GM12878 (cell line): ENCODE results near the gene INHBA. TPM values are rescaled to one million over a fixed set of nuclear protein-coding genes. Genes with fewer than 3 reads are reported as not detected.

Experiments used
- LARP7 ChIP-seq: fragments of 450-650 bp; IDR thresholded peaks from 2 replicates; pipeline ENCODE4 v1.6.1; 2017; ENCODE audit warnings: mild to moderate bottlenecking
- POLR2AphosphoS2 ChIP-seq: IDR thresholded peaks from 2 replicates; pipeline ENCODE4 v1.6.1; 2011; ENCODE audit warnings: low read depth, mild to moderate bottlenecking, low read length, improper control_type of control experiment, moderate library complexity
- SREBF1 ChIP-seq: IDR thresholded peaks from 2 replicates; pipeline ENCODE4 v1.6.1; 2012; ENCODE audit warnings: mild to moderate bottlenecking, low read length
- TAF1 ChIP-seq: IDR thresholded peaks from 2 replicates; pipeline ENCODE4 v1.6.1; 2011; ENCODE audit warnings: mild to moderate bottlenecking, low read depth, low read length, borderline replicate concordance
- TCF12 ChIP-seq: IDR thresholded peaks from 2 replicates; pipeline ENCODE4 v1.6.1; 2011; ENCODE audit warnings: low read depth, mild to moderate bottlenecking, low read length
- WRNIP1 ChIP-seq: IDR thresholded peaks from 2 replicates; pipeline ENCODE4 v1.6.1; 2011; ENCODE audit warnings: low read depth, low read length, improper control_type of control experiment, borderline replicate concordance
- polyA plus RNA-seq, 11 experiments: library from polyadenylated mRNA; depleted of rRNA in 4 of 11; unstranded in 6 of 11; stranded (reverse) in 5 of 11; fragments of >200 nt; fragmentation: Nextera tagmentation in 4 of 11; fragmentation: Illumina TruSeq in 1 of 11; extraction: Ambion mirVana in 4 of 11; extraction: Trizol in 1 of 11; gene quantifications; 1 replicate in 1 of 11; 2 replicates in 10 of 11; pipeline versions ENCODE4 v1.2.1 to v1.2.3, GENCODE V29; 2011 to 2016; ENCODE audit warnings: inconsistent platforms in 2 of 11, missing spikeins in 2 of 11, low read depth in 1 of 11
- total RNA-seq, 4 experiments: library from RNA; depleted of rRNA in 3 of 4; stranded (reverse); fragments of >200 nt in 3 of 4; fragmentation: Illumina TruSeq in 1 of 4; extraction: Trizol in 1 of 4; gene quantifications; 2 replicates each; pipeline versions ENCODE4 v1.2.1 to v1.2.3, GENCODE V29; 2013 to 2021
- TF ChIP-seq, protein P1 (sequence below): fragments of 150-350 bp; IDR thresholded peaks from 2 replicates; pipeline ENCODE4 v1.6.1; 2016; ENCODE audit warnings: low read depth, low read length
- TF ChIP-seq, protein P2 (sequence below): fragments of 450-650 bp; formaldehyde crosslinking; IDR thresholded peaks from 2 replicates; pipeline ENCODE4 v1.4.0; 2020; ENCODE audit warnings: mild to moderate bottlenecking, moderate library complexity
- TF ChIP-seq, protein P3 (sequence below): fragments of 450-650 bp; IDR thresholded peaks from 2 replicates; pipeline ENCODE4 v1.6.1; 2018; ENCODE audit warnings: mild to moderate bottlenecking, low read depth, moderate library complexity; ENCODE audit not compliant: partially characterized antibody
- TF ChIP-seq, protein P4 (sequence below): IDR thresholded peaks from 2 replicates; pipeline ENCODE4 v1.6.1; 2012; ENCODE audit warnings: low read depth, low read length, improper control_type of control experiment

The INHBA gene
- total and polyA plus RNA-seq, 10 of the 15 experiments (the other 5 are each of a cell fraction or from before 2014, with no cell fraction given): 0.04 to 0.05 (median 0.05) TPM; not detected in 6

DNA sequence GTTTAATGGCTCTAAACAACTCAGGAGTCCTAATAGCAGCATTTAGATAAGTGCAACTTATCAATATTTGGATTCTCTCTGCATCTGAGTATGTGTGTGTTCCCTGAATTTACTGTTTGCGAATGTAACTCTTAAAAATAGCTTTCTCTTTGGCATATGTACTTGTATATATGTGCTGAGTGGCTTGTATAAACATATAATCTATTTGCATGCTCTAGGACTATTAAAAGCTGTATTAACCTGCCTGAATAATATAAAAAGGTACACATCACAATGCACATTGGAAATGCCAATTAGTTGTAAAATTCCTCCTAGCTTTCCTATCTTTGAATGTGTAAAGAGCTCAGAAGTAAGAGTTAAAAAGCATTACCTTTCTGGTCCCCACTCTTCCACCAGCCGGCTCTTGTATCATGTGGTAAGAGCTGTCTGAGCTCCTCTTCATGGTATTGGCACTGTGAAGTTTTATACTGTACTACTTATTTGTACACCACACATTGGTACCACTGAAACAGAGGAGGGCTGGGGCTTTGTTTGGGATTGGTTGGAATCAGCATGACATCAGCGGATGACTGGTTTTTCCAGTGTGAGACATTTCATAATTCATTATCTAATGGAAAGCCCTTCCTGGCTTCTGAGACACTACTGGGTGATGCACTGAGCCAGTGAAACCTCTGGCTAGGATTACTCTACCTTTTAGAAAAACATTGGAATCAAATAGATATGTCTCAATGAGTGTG lies at the start of gene INHBA (continued):
- TF ChIP-seq, protein P1, sequence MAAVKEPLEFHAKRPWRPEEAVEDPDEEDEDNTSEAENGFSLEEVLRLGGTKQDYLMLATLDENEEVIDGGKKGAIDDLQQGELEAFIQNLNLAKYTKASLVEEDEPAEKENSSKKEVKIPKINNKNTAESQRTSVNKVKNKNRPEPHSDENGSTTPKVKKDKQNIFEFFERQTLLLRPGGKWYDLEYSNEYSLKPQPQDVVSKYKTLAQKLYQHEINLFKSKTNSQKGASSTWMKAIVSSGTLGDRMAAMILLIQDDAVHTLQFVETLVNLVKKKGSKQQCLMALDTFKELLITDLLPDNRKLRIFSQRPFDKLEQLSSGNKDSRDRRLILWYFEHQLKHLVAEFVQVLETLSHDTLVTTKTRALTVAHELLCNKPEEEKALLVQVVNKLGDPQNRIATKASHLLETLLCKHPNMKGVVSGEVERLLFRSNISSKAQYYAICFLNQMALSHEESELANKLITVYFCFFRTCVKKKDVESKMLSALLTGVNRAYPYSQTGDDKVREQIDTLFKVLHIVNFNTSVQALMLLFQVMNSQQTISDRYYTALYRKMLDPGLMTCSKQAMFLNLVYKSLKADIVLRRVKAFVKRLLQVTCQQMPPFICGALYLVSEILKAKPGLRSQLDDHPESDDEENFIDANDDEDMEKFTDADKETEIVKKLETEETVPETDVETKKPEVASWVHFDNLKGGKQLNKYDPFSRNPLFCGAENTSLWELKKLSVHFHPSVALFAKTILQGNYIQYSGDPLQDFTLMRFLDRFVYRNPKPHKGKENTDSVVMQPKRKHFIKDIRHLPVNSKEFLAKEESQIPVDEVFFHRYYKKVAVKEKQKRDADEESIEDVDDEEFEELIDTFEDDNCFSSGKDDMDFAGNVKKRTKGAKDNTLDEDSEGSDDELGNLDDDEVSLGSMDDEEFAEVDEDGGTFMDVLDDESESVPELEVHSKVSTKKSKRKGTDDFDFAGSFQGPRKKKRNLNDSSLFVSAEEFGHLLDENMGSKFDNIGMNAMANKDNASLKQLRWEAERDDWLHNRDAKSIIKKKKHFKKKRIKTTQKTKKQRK: no peak
- TF ChIP-seq WRNIP1: no peak
- no peak for TF ChIP-seq TCF12
- TF ChIP-seq POLR2AphosphoS2: no peak
- TF ChIP-seq, protein P2, sequence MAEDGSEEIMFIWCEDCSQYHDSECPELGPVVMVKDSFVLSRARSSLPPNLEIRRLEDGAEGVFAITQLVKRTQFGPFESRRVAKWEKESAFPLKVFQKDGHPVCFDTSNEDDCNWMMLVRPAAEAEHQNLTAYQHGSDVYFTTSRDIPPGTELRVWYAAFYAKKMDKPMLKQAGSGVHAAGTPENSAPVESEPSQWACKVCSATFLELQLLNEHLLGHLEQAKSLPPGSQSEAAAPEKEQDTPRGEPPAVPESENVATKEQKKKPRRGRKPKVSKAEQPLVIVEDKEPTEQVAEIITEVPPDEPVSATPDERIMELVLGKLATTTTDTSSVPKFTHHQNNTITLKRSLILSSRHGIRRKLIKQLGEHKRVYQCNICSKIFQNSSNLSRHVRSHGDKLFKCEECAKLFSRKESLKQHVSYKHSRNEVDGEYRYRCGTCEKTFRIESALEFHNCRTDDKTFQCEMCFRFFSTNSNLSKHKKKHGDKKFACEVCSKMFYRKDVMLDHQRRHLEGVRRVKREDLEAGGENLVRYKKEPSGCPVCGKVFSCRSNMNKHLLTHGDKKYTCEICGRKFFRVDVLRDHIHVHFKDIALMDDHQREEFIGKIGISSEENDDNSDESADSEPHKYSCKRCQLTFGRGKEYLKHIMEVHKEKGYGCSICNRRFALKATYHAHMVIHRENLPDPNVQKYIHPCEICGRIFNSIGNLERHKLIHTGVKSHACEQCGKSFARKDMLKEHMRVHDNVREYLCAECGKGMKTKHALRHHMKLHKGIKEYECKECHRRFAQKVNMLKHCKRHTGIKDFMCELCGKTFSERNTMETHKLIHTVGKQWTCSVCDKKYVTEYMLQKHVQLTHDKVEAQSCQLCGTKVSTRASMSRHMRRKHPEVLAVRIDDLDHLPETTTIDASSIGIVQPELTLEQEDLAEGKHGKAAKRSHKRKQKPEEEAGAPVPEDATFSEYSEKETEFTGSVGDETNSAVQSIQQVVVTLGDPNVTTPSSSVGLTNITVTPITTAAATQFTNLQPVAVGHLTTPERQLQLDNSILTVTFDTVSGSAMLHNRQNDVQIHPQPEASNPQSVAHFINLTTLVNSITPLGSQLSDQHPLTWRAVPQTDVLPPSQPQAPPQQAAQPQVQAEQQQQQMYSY (CRISPR knock-in tag): no peak
- TF ChIP-seq, protein P3, sequence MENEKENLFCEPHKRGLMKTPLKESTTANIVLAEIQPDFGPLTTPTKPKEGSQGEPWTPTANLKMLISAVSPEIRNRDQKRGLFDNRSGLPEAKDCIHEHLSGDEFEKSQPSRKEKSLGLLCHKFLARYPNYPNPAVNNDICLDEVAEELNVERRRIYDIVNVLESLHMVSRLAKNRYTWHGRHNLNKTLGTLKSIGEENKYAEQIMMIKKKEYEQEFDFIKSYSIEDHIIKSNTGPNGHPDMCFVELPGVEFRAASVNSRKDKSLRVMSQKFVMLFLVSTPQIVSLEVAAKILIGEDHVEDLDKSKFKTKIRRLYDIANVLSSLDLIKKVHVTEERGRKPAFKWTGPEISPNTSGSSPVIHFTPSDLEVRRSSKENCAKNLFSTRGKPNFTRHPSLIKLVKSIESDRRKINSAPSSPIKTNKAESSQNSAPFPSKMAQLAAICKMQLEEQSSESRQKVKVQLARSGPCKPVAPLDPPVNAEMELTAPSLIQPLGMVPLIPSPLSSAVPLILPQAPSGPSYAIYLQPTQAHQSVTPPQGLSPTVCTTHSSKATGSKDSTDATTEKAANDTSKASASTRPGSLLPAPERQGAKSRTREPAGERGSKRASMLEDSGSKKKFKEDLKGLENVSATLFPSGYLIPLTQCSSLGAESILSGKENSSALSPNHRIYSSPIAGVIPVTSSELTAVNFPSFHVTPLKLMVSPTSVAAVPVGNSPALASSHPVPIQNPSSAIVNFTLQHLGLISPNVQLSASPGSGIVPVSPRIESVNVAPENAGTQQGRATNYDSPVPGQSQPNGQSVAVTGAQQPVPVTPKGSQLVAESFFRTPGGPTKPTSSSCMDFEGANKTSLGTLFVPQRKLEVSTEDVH: no peak
- no peak for TF ChIP-seq TAF1
- TF ChIP-seq, protein P4, sequence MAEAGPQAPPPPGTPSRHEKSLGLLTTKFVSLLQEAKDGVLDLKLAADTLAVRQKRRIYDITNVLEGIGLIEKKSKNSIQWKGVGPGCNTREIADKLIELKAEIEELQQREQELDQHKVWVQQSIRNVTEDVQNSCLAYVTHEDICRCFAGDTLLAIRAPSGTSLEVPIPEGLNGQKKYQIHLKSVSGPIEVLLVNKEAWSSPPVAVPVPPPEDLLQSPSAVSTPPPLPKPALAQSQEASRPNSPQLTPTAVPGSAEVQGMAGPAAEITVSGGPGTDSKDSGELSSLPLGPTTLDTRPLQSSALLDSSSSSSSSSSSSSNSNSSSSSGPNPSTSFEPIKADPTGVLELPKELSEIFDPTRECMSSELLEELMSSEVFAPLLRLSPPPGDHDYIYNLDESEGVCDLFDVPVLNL: no peak
- no peak for TF ChIP-seq SREBF1
- no peak for TF ChIP-seq LARP7
